ENCODE results near the gene PLCB1.
"Not testable (repeated sequence)": the region's sequence is repeated elsewhere in the genome, so short reads cannot be mapped to it uniquely, and the experiment has no call there.

PLCB1 gene

GRCh38 chr20:8344631-8345030, 212.6 kb downstream of the PLCB1 start:
- peak in 1 of 2 experiments; percentile 28 for DNase-seq

- DNase-seq: no peak
Observed at GRCh38 chr20:8346700-8347270, 214.7 kb downstream of the PLCB1 start.

GRCh38 chr20:8350225-8350624, 218.2 kb downstream of the PLCB1 start:
- DNase-seq: not testable (repeated sequence)

GRCh38 chr20:8352486-8352885, 220.4 kb downstream of the PLCB1 start:
- DNase-seq: no peak

- DNase-seq: no peak
Observed at GRCh38 chr20:8353512-8353911, 221.4 kb downstream of the PLCB1 start.

GRCh38 chr20:8355453-8355852, 223.4 kb downstream of the PLCB1 start:
- no peak for DNase-seq

- DNase-seq: no peak
Observed at GRCh38 chr20:8356806-8357205, 224.7 kb downstream of the PLCB1 start.

GRCh38 chr20:8357703-8358102, 225.6 kb downstream of the PLCB1 start:
- no peak for DNase-seq

- DNase-seq: no peak
Observed at GRCh38 chr20:8360035-8360434, 228.0 kb downstream of the PLCB1 start.

GRCh38 chr20:8361006-8361652, 229.1 kb downstream of the PLCB1 start:
- DNase-seq: no peak

- DNase-seq: no peak
Observed at GRCh38 chr20:8361779-8362178, 229.7 kb downstream of the PLCB1 start.

GRCh38 chr20:8362457-8362856, 230.4 kb downstream of the PLCB1 start:
- no peak for DNase-seq

- no peak for DNase-seq
Observed at GRCh38 chr20:8363970-8364733, 232.1 kb downstream of the PLCB1 start.

- no peak for DNase-seq
Observed at GRCh38 chr20:8364734-8365078, 232.6 kb downstream of the PLCB1 start.

- DNase-seq: no peak
Observed at GRCh38 chr20:8365634-8366033, 233.6 kb downstream of the PLCB1 start.

GRCh38 chr20:8366303-8366923, 234.3 kb downstream of the PLCB1 start:
- no peak for DNase-seq

- DNase-seq: no peak
Observed at GRCh38 chr20:8367689-8368088, 235.6 kb downstream of the PLCB1 start.

GRCh38 chr20:8368670-8369069, 236.6 kb downstream of the PLCB1 start:
- no peak for DNase-seq

- DNase-seq: no peak
Observed at GRCh38 chr20:8369311-8369710, 237.2 kb downstream of the PLCB1 start.

- no peak for DNase-seq
Observed at GRCh38 chr20:8370774-8371173, 238.7 kb downstream of the PLCB1 start.

GRCh38 chr20:8372824-8373380, 240.8 kb downstream of the PLCB1 start:
- DNase-seq: no peak

GRCh38 chr20:8373579-8373978, 241.5 kb downstream of the PLCB1 start:
- no peak for DNase-seq

- no peak for DNase-seq
Observed at GRCh38 chr20:8375898-8376297, 243.8 kb downstream of the PLCB1 start.

GRCh38 chr20:8376940-8377339, 244.9 kb downstream of the PLCB1 start:
- no peak for DNase-seq

Measured in NCI-H2081 (cell line).